Measurements from ENCODE around the gene MEIG1. TPM values are rescaled to one million over a fixed set of nuclear protein-coding genes. Genes with fewer than 3 reads are reported as not detected.

MEIG1 gene
- total RNA-seq, 1 donor from 2014 or later, result not detected

Other genes with a start within 250 kb of the MEIG1 start
- 67.2 TPM for gene FAM107B, start 184.5 kb upstream of the MEIG1 start, total RNA-seq
- 4.8 TPM for gene CDNF, start 121.4 kb upstream of the MEIG1 start, total RNA-seq
- 3.2 TPM for gene HSPA14, start 121.1 kb upstream of the MEIG1 start, total RNA-seq
- gene MSANTD7, start 121.1 kb upstream of the MEIG1 start, total RNA-seq, result 3.3 TPM
- gene SUV39H2, start 80.5 kb upstream of the MEIG1 start, total RNA-seq, result 3.1 TPM
- 1.7 TPM for gene DCLRE1C, start 5.3 kb upstream of the MEIG1 start, total RNA-seq
- gene OLAH, start 84.6 kb downstream of the MEIG1 start, total RNA-seq, result not detected
- gene ACBD7, start 129.4 kb downstream of the MEIG1 start, total RNA-seq, result not detected
- gene RPP38, start 138.0 kb downstream of the MEIG1 start, total RNA-seq, result 6.1 TPM
- gene NMT2, start 209.3 kb downstream of the MEIG1 start, total RNA-seq, result 19.4 TPM

Data from left lobe of liver (tissue), 1 donor.